Endothelial cell of umbilical vein (primary cell): ENCODE measurements around the gene NUDT2. TPM values are rescaled to one million over a fixed set of nuclear protein-coding genes. Genes with fewer than 3 reads are reported as not detected.

Experiments used
- BruUV-seq: library from RNA; stranded (reverse); fragments of 400-500 nt; replicated peaks from 2 replicates; lab custom pipeline; 2021; lab: Mats Ljungman, UMichigan
- CTCF ChIA-PET: fragments of 300-600, 350-600 bp; sonication (Branson Sonifier 250); formaldehyde crosslinking; loops from one replicate; lab custom pipeline; 2021; ENCODE audit warnings: antibody characterized with exemption, inconsistent platforms; lab: Charles Lee
- POLR2A ChIA-PET: fragments of 300-600, 350-600 bp; sonication (Branson Sonifier 250); formaldehyde crosslinking; loops from one replicate; lab custom pipeline; 2021; ENCODE audit warnings: antibody characterized with exemption, inconsistent platforms; lab: Charles Lee
- DNase-seq: peaks from one replicate; pipeline ENCODE4 v3.0.0-alpha.2; 2011; ENCODE audit warnings: low read depth, low spot score
- FAIRE-seq: peaks from 2 replicates; lab custom pipeline; 2011; peaks lifted over from hg19 to GRCh38; lab: Jason Lieb, UNC
- H2AFZ ChIP-seq: 2 replicates; pipeline ENCODE4 v1.6.0; 2012; ENCODE audit warnings: low read depth, low read length, control low read depth, inconsistent platforms
- H3K27ac ChIP-seq: 2 replicates; pipeline ENCODE4 v1.5.1; 2011; ENCODE audit warnings: low read depth, mild to moderate bottlenecking, control low read depth, low read length, moderate library complexity; ENCODE audit not compliant: insufficient read depth
- H3K27me3 ChIP-seq, 2 experiments: 2 replicates each; pipeline versions ENCODE4 v1.6.0 to v1.6.1; 2011; ENCODE audit warnings: low read length in 2 of 2, mixed read lengths in 1 of 2; ENCODE audit not compliant: control insufficient read depth in 2 of 2, insufficient read depth in 2 of 2
- H3K36me3 ChIP-seq, 2 experiments: 2 replicates in 1 of 2; 3 replicates in 1 of 2; pipeline ENCODE4 v1.5.1; 2011; ENCODE audit warnings: low read length in 2 of 2, mild to moderate bottlenecking in 1 of 2, moderate library complexity in 1 of 2; ENCODE audit not compliant: control insufficient read depth in 2 of 2, insufficient read depth in 2 of 2; ENCODE audit errors: extremely low read depth in 1 of 2
- H3K4me1 ChIP-seq: 3 replicates; pipeline ENCODE4 v1.5.1; 2011; ENCODE audit warnings: mild to moderate bottlenecking, low read length; ENCODE audit not compliant: control insufficient read depth, insufficient read depth; ENCODE audit errors: extremely low read depth
- H3K4me2 ChIP-seq: 2 replicates; pipeline ENCODE4 v1.6.1; 2011; ENCODE audit warnings: low read length, control low read depth, mixed read lengths; ENCODE audit not compliant: insufficient read depth
- H3K4me3 ChIP-seq, 3 experiments: fragments of 200-600 bp in 1 of 3; sonication (generic), shearing (Covaris generic) in 1 of 3; replicated peaks in 1 of 3; 2 replicates each; pipeline ENCODE4 v1.5.1; 2011 to 2016; ENCODE audit warnings: control low read depth in 3 of 3, low read length in 3 of 3, mild to moderate bottlenecking in 2 of 3, inconsistent platforms in 1 of 3, low read depth in 1 of 3, moderate library complexity in 1 of 3; ENCODE audit not compliant: insufficient read depth in 1 of 3
- H3K79me2 ChIP-seq: 2 replicates; pipeline ENCODE4 v1.6.0; 2012; ENCODE audit warnings: low read length, inconsistent platforms; ENCODE audit not compliant: control insufficient read depth, insufficient read depth
- H3K9ac ChIP-seq: replicated peaks from 2 replicates; pipeline ENCODE3; 2011; ENCODE audit warnings: low read length, control low read depth; ENCODE audit not compliant: insufficient read depth; ENCODE audit errors: extremely low read depth
- H3K9me1 ChIP-seq: replicated peaks from 3 replicates; pipeline ENCODE4 v1.6.0; 2011; ENCODE audit warnings: mild to moderate bottlenecking, low read length; ENCODE audit not compliant: control insufficient read depth, insufficient read depth; ENCODE audit errors: extremely low read depth
- H3K9me3 ChIP-seq: replicated peaks from 2 replicates; pipeline ENCODE4 v1.5.1; 2012; ENCODE audit warnings: low read length, inconsistent platforms; ENCODE audit not compliant: control insufficient read depth, insufficient read depth
- H4K20me1 ChIP-seq: replicated peaks from 2 replicates; pipeline ENCODE3; 2011; ENCODE audit warnings: mild to moderate bottlenecking, low read length; ENCODE audit not compliant: control insufficient read depth, insufficient read depth; ENCODE audit errors: extremely low read depth
- EZH2 ChIP-seq: IDR thresholded peaks from 2 replicates; pipeline ENCODE4 v1.6.1; 2012; ENCODE audit warnings: borderline replicate concordance, low read depth, mild to moderate bottlenecking, moderate library complexity, low read length, inconsistent platforms; ENCODE audit not compliant: severe bottlenecking
- FOS ChIP-seq: IDR thresholded peaks from 2 replicates; pipeline ENCODE4 v1.6.1; 2011; ENCODE audit warnings: mild to moderate bottlenecking, low read length, moderate library complexity, borderline replicate concordance; ENCODE audit not compliant: insufficient read depth
- GATA2 ChIP-seq: IDR thresholded peaks from 2 replicates; pipeline ENCODE4 v1.7.0; 2011; ENCODE audit warnings: low read depth, mild to moderate bottlenecking, moderate library complexity, mixed read lengths, low read length; ENCODE audit not compliant: insufficient read length, insufficient read depth
- JUN ChIP-seq: IDR thresholded peaks from 2 replicates; pipeline ENCODE4 v1.6.1; 2011; ENCODE audit warnings: borderline replicate concordance, low read depth; ENCODE audit not compliant: insufficient read length, insufficient read depth
- MAX ChIP-seq: IDR thresholded peaks from 2 replicates; pipeline ENCODE4 v1.6.1; 2011; ENCODE audit not compliant: insufficient read depth, insufficient read length
- MYC ChIP-seq: IDR thresholded peaks from one replicate; pipeline ENCODE4 v1.6.1; 2011; ENCODE audit warnings: mild to moderate bottlenecking, low read depth, low read length
- POLR2A ChIP-seq: IDR thresholded peaks from 2 replicates; pipeline ENCODE4 v1.6.1; 2012; ENCODE audit warnings: low read depth, mild to moderate bottlenecking, control low read depth, low read length
- POLR2AphosphoS5 ChIP-seq: IDR thresholded peaks from 2 replicates; pipeline ENCODE4 v1.6.1; 2012; ENCODE audit warnings: low read depth, mild to moderate bottlenecking, control low read depth, low read length, moderate library complexity; ENCODE audit not compliant: insufficient read depth
- dilution Hi-C: fragments of 300-500 bp; cut with MboI; formaldehyde crosslinking; loops from one replicate; pipeline ENCODE4 v1.15.0; 2019; ENCODE audit warnings: low sequenced_read_pairs; ENCODE audit not compliant: extremely low pct_ligation_motif_present
- intact Hi-C: fragments of 100-400 bp; cut with micrococcal nuclease; formaldehyde crosslinking; loops from one replicate; pipeline ENCODE4 v1.10.0; 2022
- polyA plus RNA-seq, 4 experiments: library from polyadenylated mRNA; depleted of rRNA in 3 of 4; stranded (reverse) in 3 of 4; unstranded in 1 of 4; fragments of >200 nt; gene quantifications; 2 replicates each; pipeline versions ENCODE4 v1.2.1 to v1.2.3, GENCODE V29; 2011 to 2012; ENCODE audit warnings: missing spikeins in 1 of 4
- total RNA-seq: library from RNA; stranded (reverse); gene quantifications from 2 replicates; pipeline ENCODE4 v1.2.3, GENCODE V29; 2021
- TF ChIP-seq, protein P1 (sequence below), 2 donors: IDR thresholded peaks; 1 replicate in 1 of 2; 2 replicates in 1 of 2; pipeline ENCODE4 v1.5.1; 2011; ENCODE audit warnings: low read length in 2 of 2, mild to moderate bottlenecking in 2 of 2, moderate library complexity in 2 of 2, control low read depth in 1 of 2, inconsistent platforms in 1 of 2, low read depth in 1 of 2; ENCODE audit not compliant: insufficient read depth in 1 of 2; ENCODE audit errors: extremely low read depth in 1 of 2

NUDT2 gene
- total and polyA plus RNA-seq, 2 donors (not counting 3 experiments of a cell fraction or from before 2014, with no cell fraction given), result 25.1 to 45.2 TPM

GRCh38 chr9:34385561-34386230 is 56.3 kb downstream of the NUDT2 start:
- Histone ChIP-seq H3K27ac (no peak overlapping the region), H3K9ac (no peak overlapping the region), H3K9me1 (no peaks in the 10 kb centered on the region), H3K27me3 (peaks cover 0 to 6% of the 10 kb centered on the region in 2 experiments), H3K36me3 (no peaks in the 10 kb centered on the region), H3K4me2 (no peak overlapping the region), H3K4me1 (peaks cover 3% of the 10 kb centered on the region), H3K4me3 (no peak overlapping the region), H4K20me1 (no peaks in the 10 kb centered on the region), H3K9me3 (no peaks in the 10 kb centered on the region), H2AFZ (no peak overlapping the region), H3K79me2 (no peaks in the 10 kb centered on the region)
- BruUV-seq, result no TSS peak
- FAIRE-seq, result no peak
- DNase-seq, result no peak
- ChIA-PET CTCF (interaction anchor here (1.2 to 4.0 kb wide), 2 partner anchors 9 to 18 kb away, joined by 3 to 29 read pairs; no protein-coding TSS in a partner anchor), POLR2A (interaction anchor here (0.7 kb wide), 1 partner anchor 121 kb away, joined by 3 read pairs; no protein-coding TSS in a partner anchor)
- dilution Hi-C loops (no loop called here), intact Hi-C loops (no loop called here)
- TF ChIP-seq MAX, result no peak
- no peak for TF ChIP-seq POLR2A
- TF ChIP-seq MYC, result no peak
- TF ChIP-seq EZH2, result no peak
- TF ChIP-seq GATA2, result no peak
- no peak for TF ChIP-seq JUN
- TF ChIP-seq, protein P1, sequence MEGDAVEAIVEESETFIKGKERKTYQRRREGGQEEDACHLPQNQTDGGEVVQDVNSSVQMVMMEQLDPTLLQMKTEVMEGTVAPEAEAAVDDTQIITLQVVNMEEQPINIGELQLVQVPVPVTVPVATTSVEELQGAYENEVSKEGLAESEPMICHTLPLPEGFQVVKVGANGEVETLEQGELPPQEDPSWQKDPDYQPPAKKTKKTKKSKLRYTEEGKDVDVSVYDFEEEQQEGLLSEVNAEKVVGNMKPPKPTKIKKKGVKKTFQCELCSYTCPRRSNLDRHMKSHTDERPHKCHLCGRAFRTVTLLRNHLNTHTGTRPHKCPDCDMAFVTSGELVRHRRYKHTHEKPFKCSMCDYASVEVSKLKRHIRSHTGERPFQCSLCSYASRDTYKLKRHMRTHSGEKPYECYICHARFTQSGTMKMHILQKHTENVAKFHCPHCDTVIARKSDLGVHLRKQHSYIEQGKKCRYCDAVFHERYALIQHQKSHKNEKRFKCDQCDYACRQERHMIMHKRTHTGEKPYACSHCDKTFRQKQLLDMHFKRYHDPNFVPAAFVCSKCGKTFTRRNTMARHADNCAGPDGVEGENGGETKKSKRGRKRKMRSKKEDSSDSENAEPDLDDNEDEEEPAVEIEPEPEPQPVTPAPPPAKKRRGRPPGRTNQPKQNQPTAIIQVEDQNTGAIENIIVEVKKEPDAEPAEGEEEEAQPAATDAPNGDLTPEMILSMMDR (IDR thresholded peaks at IDR 0.05; ENCODE audit: extremely low read depth in 1 of 2, insufficient read depth in 1 of 2, low read depth in 1 of 2, low read length in 2 of 2), result no peak
- no peak for TF ChIP-seq FOS
- TF ChIP-seq POLR2AphosphoS5, result no peak
